Upper lobe of left lung (tissue), 4 donors: ENCODE results near the gene MRTO4.

Source experiments
- EP300 ChIP-seq, 4 donors: sonication (generic); formaldehyde crosslinking; IDR thresholded peaks; one replicate each; pipeline ENCODE4 v1.5.1; 2017; ENCODE audit warnings: antibody characterized with exemption in 4 of 4, control low read depth in 2 of 4
- TF ChIP-seq, protein P1 (sequence below), 6 experiments: fragments of 450-650 bp in 4 of 6; fragments of 200-600 bp in 2 of 6; sonication (generic) in 2 of 6; IDR thresholded peaks; one replicate each; pipeline ENCODE4 v1.5.1; 2016 to 2019; ENCODE audit warnings: antibody characterized with exemption in 6 of 6

DNA sequence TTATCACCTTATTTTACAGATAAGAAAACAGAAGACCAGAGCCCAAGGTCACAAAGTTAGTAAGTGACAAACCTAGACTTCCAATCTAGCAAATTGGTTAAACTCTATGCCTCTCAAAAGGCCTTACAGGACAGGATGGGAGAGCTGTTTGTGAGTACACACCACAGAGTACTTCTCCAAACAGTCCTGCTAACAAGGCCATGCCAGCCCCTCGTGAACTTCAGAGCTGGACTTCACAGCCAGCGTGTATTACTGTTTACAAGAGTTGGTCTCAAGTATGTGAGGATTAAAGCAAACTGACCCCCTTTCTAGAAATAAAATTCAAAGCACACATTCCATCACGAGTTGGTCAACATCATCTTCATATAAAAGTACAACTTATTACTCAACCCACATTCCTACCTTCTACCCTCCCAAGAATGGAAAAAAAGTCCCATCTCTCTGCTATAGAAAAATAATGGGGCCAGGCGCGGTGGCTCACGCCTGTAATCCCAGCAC is 21.7 kb upstream of the MRTO4 start:
- no peak for TF ChIP-seq EP300 (IDR thresholded peaks at IDR 0.05)
- TF ChIP-seq, protein P1, sequence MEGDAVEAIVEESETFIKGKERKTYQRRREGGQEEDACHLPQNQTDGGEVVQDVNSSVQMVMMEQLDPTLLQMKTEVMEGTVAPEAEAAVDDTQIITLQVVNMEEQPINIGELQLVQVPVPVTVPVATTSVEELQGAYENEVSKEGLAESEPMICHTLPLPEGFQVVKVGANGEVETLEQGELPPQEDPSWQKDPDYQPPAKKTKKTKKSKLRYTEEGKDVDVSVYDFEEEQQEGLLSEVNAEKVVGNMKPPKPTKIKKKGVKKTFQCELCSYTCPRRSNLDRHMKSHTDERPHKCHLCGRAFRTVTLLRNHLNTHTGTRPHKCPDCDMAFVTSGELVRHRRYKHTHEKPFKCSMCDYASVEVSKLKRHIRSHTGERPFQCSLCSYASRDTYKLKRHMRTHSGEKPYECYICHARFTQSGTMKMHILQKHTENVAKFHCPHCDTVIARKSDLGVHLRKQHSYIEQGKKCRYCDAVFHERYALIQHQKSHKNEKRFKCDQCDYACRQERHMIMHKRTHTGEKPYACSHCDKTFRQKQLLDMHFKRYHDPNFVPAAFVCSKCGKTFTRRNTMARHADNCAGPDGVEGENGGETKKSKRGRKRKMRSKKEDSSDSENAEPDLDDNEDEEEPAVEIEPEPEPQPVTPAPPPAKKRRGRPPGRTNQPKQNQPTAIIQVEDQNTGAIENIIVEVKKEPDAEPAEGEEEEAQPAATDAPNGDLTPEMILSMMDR (IDR thresholded peaks at IDR 0.05) = no peak
